Fibroblast of mammary gland (primary cell): ENCODE measurements around the gene PBX1.

ENCODE experiments used
- DNase-seq: peaks from one replicate; pipeline ENCODE4 v3.0.0-alpha.2; 2010; ENCODE audit warnings: low read depth
- H3K4me3 ChIP-seq: 2 replicates; pipeline ENCODE4 v1.5.1; 2011; ENCODE audit warnings: low read depth, mild to moderate bottlenecking, low read length, moderate library complexity; ENCODE audit not compliant: control insufficient read depth
- TF ChIP-seq, protein P1 (sequence below): conservative IDR thresholded peaks from 2 replicates; pipeline ENCODE4 v1.5.1; 2011; ENCODE audit warnings: low read depth, low read length, inconsistent platforms; ENCODE audit not compliant: control insufficient read depth, insufficient read depth

Gene PBX1

DNA sequence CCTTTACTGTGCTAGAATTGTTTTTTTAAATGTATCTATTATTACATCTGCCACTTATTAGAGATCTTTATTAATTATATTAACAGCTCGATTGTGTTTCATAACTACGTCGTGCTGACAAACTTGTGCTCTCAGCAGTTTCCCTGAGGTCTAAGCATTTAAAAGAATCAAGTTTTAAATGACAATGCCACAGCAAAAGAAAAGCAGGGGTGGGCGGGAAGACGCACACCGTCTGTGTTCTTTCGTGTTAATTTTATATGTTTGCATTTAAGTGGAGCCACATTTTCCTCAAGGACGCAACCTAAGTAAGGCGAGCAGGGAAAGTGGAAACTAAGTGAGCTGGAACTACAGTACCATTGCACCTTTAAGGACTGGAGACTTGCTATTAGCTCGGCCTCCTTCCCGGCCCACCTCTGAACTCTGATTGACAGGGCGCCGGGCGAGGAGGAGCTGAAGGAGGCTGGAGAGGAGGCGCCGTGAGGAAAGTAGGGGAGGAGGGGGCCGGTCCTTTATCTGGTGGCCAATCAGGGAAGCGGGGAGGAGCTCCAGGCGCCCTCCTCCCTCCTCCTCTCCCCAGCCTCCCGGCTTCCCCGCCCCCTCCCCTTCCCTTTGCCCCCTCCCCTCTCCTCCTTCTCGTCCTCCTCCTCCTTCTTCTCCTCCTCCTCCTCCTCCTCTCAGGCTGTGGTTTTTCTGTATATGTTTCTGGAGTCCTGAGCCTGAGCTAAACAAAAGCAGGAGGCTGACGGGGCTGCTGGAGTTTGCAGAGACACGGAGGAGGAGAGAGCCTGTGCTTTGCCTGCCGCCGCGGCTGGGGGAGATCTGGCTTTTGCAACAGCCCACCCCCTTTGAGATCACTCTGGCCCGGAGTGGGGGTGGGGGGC, at the start of gene PBX1:
Gene PBX1 (plus strand): TSS at position 724 of the 881 bp plus-strand sequence.
- H3K4me3 ChIP-seq, result peak within 1 kb of the TSS; percentile 70
- peak; percentile 97 for DNase-seq
- TF ChIP-seq, protein P1, sequence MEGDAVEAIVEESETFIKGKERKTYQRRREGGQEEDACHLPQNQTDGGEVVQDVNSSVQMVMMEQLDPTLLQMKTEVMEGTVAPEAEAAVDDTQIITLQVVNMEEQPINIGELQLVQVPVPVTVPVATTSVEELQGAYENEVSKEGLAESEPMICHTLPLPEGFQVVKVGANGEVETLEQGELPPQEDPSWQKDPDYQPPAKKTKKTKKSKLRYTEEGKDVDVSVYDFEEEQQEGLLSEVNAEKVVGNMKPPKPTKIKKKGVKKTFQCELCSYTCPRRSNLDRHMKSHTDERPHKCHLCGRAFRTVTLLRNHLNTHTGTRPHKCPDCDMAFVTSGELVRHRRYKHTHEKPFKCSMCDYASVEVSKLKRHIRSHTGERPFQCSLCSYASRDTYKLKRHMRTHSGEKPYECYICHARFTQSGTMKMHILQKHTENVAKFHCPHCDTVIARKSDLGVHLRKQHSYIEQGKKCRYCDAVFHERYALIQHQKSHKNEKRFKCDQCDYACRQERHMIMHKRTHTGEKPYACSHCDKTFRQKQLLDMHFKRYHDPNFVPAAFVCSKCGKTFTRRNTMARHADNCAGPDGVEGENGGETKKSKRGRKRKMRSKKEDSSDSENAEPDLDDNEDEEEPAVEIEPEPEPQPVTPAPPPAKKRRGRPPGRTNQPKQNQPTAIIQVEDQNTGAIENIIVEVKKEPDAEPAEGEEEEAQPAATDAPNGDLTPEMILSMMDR, result no peak

DNA sequence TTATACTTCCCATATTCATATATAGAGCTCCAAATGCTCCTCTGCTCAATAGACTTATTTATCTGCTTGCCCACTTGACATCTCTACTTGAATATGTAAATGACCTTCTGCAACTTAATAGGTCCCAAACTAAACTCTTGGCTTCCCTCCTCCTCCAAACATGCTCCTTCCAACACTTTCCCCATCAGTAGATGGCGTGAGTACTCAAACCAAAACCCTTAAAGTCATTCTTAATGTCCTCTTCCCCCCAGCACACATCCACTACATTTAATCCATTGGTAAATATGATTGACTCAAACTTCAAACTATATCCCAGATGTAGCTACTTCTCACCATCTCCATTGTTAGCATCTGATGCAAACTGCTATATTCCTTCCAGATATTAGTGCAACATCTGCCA, 48.5 kb upstream of the PBX1 start:
- peak; percentile 47 for DNase-seq
- TF ChIP-seq, protein P1, result peak; percentile 23
- no peak overlapping the region for H3K4me3 ChIP-seq

DNA sequence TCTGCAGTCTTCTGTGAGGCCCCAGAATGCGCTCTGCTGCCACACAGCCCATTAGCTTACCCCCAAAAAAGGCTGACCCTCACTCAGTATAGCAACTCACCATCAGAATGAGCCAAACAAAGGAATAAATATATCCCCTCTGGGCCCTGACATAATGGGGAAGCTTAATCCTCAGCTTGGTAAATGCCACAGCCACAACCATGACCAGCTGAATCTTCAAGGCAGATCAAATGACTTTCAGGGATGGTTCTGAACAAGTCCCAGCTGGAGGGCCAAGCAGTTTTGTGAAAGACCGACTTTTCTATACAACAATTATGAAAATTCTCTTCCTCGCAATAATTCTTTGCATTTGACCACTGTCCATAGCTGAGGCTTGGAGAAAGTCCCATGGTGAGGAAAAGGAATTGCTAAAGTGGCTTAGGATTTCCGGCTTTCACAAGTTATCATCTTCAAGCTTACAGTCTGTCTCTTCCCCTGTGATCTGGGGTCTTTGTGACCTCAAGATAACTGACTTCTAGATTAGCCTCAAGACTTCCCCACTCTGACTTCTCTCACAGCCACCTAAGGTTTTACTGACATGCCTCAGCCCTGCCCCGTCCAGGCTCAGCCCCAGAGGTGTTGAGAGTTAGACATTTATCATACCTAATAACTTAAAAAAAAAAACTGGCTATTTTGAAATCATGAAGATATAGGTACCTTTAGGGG, 47.8 kb upstream of the PBX1 start:
- H3K4me3 ChIP-seq, result no peak overlapping the region
- TF ChIP-seq, protein P1, result no peak
- no peak for DNase-seq

DNA sequence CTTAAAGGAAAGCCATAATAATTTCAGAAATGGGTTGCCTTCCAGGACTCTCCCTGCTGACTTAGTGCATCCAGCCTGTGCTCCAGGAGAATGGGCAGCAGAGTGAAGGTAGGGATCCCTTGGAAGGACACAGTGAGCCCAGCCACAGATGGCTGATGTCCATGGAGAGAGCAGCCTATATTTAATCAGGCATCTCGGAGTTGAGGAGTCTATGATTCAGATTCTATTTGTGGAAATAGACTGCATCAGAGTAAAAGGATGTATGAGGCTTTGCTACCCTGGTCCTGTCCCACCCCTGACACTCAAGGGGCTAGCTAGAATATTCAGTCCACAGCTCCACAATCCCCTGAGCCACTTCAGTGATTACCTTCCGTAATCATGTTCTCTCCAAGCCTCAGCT, 43.8 kb upstream of the PBX1 start:
- no peak overlapping the region for H3K4me3 ChIP-seq
- no peak for DNase-seq
- TF ChIP-seq, protein P1, result no peak

DNA sequence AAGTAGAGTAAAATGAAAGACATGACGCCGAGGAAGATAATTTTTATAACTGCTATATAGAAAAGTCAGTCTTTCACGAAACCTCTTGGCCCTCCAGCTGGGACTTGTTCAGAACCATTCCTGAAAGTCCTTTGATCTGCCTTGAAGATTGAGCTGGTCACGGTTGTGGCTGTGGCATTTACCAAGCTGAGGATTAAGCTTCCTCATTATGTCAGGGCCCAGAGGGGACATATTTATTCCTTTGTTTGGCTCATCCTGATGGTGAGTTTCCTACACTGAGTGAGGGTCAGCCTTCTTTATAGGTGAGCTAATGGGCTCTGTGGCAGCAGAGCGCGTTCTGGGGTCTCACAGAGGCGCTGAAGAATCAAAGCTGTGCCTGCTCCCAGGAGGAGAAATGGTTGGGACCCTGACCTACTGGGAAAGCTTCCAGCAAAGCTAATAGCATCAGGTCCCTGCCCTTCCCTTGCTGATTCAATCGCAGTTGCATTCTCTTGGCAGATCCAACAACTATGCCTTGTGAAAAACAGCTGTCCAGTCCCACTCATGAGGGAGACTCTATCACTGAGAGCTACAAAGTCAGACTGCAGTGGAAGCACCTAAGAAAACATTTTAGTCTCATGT, 43.2 kb upstream of the PBX1 start:
- no peak overlapping the region for H3K4me3 ChIP-seq
- peak; percentile 63 for DNase-seq
- TF ChIP-seq, protein P1, result no peak

DNA sequence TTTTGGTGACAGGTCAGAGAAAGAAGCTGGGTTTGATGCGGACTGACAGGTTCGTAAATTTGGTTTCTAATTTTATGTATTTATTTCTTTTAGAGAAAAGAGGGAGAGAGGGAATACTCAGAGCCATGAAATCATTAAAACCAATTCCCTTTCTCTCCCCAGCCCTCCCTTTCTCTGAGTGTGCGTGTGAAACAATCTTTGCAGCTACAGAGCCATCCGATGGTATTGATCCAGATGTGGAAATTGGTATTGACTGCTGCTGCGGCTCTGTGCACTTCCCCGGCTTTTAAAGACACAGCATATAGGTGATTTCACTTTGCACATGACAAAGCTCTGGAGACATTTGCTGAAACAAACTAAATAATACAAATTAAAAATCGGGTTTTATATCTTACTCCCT, 42.4 kb upstream of the PBX1 start:
- TF ChIP-seq, protein P1, result no peak
- DNase-seq, result no peak
- H3K4me3 ChIP-seq, result no peak overlapping the region
